Activated CD4-positive, alpha-beta memory T cell treated with anti-CD3 and anti-CD28 coated beads for 36 hours (primary cell): Measurements from ENCODE around the gene PRR12. TPM values are rescaled to one million over a fixed set of nuclear protein-coding genes. Genes with fewer than 3 reads are reported as not detected.

ENCODE experiments used
- CTCF ChIA-PET: fragments of 350-600 bp; sonication (Branson Sonifier 250); formaldehyde crosslinking; loops from one replicate; lab custom pipeline; 2021; ENCODE audit warnings: antibody characterized with exemption, inconsistent platforms; lab: Charles Lee
- POLR2A ChIA-PET: fragments of 350-600 bp; sonication (Branson Sonifier 250); formaldehyde crosslinking; loops from one replicate; lab custom pipeline; 2021; ENCODE audit warnings: antibody characterized with exemption; lab: Charles Lee
- DNase-seq: peaks from one replicate; pipeline ENCODE4 v3.0.0-alpha.2; 2020
- H3K27ac Mint-ChIP-seq: one replicate; pipeline ENCODE4 v1.8.0; 2021; ENCODE audit warnings: mixed read lengths
- H3K27me3 Mint-ChIP-seq: one replicate; pipeline ENCODE4 v1.8.0; 2021; ENCODE audit warnings: mixed read lengths
- H3K36me3 Mint-ChIP-seq: one replicate; pipeline ENCODE4 v1.8.0; 2021; ENCODE audit warnings: mixed read lengths
- H3K4me1 Mint-ChIP-seq: one replicate; pipeline ENCODE4 v1.8.0; 2021; ENCODE audit warnings: low read depth, mixed read lengths
- H3K4me3 Mint-ChIP-seq: one replicate; pipeline ENCODE4 v1.8.0; 2021; ENCODE audit warnings: mild to moderate bottlenecking, mixed read lengths
- H3K9me3 Mint-ChIP-seq: one replicate; pipeline ENCODE4 v1.8.0; 2021; ENCODE audit warnings: mixed read lengths
- intact Hi-C: fragments of 100-400 bp; cut with micrococcal nuclease; formaldehyde crosslinking; loops from one replicate; pipeline ENCODE4 v1.15.1; 2023
- total RNA-seq, 2 experiments: library from RNA; stranded (reverse); gene quantifications; one replicate each; pipeline ENCODE4 v1.2.3, GENCODE V29; 2021

The PRR12 gene
- total RNA-seq, 2 experiments from 2014 or later, result 19.9 to 22.4 TPM

- Mint-ChIP-seq H3K4me3 (peak overlapping the region; percentile 80), H3K36me3 (peaks cover 12% of the 10 kb centered on the region), H3K9me3 (no peaks in the 10 kb centered on the region), H3K27me3 (no peaks in the 10 kb centered on the region), H3K4me1 (peaks cover 32% of the 10 kb centered on the region), H3K27ac (peak overlapping the region; percentile 91)
- intact Hi-C loops, result loop anchor here (1.0 to 5.0 kb wide), 3 partner anchors 48 to 275 kb away; partner anchors contain the start of genes FUZ, PNKP and RRAS
- DNase-seq, result peak; percentile 37
- POLR2A ChIA-PET, result interaction anchor here (0.8 to 1.1 kb wide), 5 partner anchors 13 to 104 kb away, joined by 3 to 9 read pairs (median 3); partner anchors contain the start of genes BCL2L12, IRF3, NOSIP and PRRG2
- CTCF ChIA-PET, result interaction anchor here (0.5 to 1.7 kb wide), 4 partner anchors 12 to 125 kb away, joined by 3 to 6 read pairs (median 3); partner anchors contain the start of gene NOSIP
Observed at GRCh38 chr19:49592486-49593232, 1.7 kb downstream of the PRR12 start.

- Mint-ChIP-seq H3K9me3 (no peaks in the 10 kb centered on the region), H3K36me3 (peaks cover 18% of the 10 kb centered on the region), H3K4me3 (peak overlapping the region; percentile 80), H3K27ac (peak overlapping the region; percentile 91), H3K4me1 (peaks cover 29% of the 10 kb centered on the region), H3K27me3 (no peaks in the 10 kb centered on the region)
- peak; percentile 97 for DNase-seq
- ChIA-PET CTCF (interaction anchor here (0.5 to 1.7 kb wide), 5 partner anchors 13 to 124 kb away, joined by 3 to 6 read pairs (median 3); partner anchors contain the start of gene NOSIP), POLR2A (interaction anchor here (0.7 to 1.1 kb wide), 5 partner anchors 11 to 105 kb away, joined by 3 to 9 read pairs (median 4); partner anchors contain the start of genes NOSIP, PRRG2 and RRAS)
- intact Hi-C loops, result loop anchor here (1.0 to 5.0 kb wide), 3 partner anchors 47 to 274 kb away; partner anchors contain the start of genes FUZ, PNKP and RRAS
Observed at GRCh38 chr19:49593233-49594113, 2.5 kb downstream of the PRR12 start.

GRCh38 chr19:49594157-49594992 lies 3.4 kb downstream of the PRR12 start:
- no peak for DNase-seq
- ChIA-PET CTCF (interaction anchor here (1.1 to 1.7 kb wide), 2 partner anchors 87 kb away, joined by 3 to 6 read pairs; no protein-coding TSS in a partner anchor), POLR2A (no interaction called here)
- Mint-ChIP-seq H3K4me3 (peak overlapping the region; percentile 80), H3K4me1 (peaks cover 23% of the 10 kb centered on the region), H3K27me3 (no peaks in the 10 kb centered on the region), H3K9me3 (no peaks in the 10 kb centered on the region), H3K36me3 (peaks cover 23% of the 10 kb centered on the region), H3K27ac (peak overlapping the region; percentile 91)
- intact Hi-C loops, result loop anchor here (5.0 kb wide), 2 partner anchors 218 to 273 kb away; partner anchors contain the start of genes FUZ and PNKP

DNA sequence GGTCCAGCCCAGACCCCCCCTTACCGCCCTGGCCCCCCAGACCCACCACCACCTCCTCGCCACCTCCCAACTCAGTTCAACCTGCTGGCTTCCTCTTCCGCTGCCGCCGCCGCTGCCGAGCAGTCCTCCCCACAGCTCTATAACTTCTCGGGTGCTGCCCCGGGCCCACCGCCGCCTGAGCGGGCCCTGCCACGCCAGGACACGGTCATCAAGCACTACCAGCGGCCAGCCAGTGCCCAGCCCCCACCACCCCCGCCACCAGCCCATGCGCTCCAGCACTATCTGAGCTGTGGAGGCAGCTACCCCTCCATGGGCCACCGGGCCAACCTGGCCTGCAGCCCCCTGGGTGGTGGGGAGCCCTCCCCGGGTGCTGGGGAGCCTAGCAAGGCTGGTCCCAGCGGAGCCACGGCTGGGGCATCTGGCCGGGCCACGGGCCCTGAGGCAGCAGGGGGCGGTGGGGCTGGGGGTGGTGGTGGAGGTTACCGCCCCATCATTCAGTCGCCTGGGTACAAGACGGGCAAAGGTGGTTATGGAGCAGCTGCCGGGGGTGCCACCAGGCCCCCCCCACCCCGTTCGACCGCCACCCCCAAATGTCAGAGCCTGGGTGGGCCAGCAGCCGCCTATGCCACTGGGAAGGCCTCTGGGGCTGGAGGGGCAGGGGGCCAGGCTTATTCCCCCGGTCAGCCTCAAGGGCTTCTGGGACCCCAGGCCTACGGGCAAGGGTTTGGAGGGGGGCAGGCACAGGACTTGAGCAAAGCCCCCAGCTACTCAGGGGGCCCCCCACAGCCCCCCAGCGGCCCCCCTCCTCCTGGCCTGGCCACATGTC lies 4.2 kb downstream of the PRR12 start:
- H3K27ac Mint-ChIP-seq, result no peak overlapping the region
- intact Hi-C loops, result loop anchor here (5.0 kb wide), 2 partner anchors 217 to 272 kb away; partner anchors contain the start of genes FUZ and PNKP
- no peaks in the 10 kb centered on the region for H3K9me3 Mint-ChIP-seq
- ChIA-PET POLR2A (interaction anchor here (1.3 kb wide), 1 partner anchor 15 kb away, joined by 4 read pairs; the partner anchor contains the start of genes NOSIP and PRRG2), CTCF (interaction anchor here (1.1 kb wide), 1 partner anchor 88 kb away, joined by 3 read pairs; no protein-coding TSS in a partner anchor)
- no peaks in the 10 kb centered on the region for H3K27me3 Mint-ChIP-seq
- no peak overlapping the region for H3K4me3 Mint-ChIP-seq
- peaks cover 28% of the 10 kb centered on the region for H3K36me3 Mint-ChIP-seq
- H3K4me1 Mint-ChIP-seq, result peaks cover 16% of the 10 kb centered on the region
- no peak for DNase-seq

DNA sequence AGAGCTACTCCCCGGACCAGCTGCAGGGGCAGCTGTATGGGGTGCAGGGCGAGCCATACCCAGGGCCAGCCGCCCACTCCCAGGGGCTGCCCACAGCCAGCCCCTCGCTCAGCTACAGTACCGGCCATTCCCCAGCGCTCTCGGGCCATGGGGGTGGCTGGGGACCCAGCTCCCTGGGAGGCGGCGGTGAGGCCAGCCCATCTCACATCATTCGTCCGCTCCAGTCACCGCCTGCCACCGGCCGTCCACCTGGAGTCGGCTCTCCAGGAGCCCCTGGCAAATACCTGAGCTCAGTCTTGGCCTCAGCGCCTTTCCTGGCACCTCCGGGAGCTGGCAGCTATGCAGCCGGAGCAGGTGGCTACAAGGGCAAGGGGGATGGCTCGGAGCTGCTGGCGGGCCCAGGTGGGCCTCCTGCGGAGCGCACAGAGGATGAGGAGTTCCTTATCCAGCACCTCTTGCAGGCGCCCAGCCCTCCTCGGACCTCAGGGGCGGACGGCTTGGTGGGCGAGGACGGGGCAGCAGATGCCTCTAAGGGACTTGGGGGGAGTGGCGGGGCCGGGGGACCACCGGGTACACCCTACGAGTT lies 4.9 kb downstream of the PRR12 start:
- no peak overlapping the region for H3K27ac Mint-ChIP-seq
- DNase-seq, result no peak
- peaks cover 31% of the 10 kb centered on the region for H3K36me3 Mint-ChIP-seq
- intact Hi-C loops, result no loop called here
- ChIA-PET CTCF (no interaction called here), POLR2A (interaction anchor here (1.3 kb wide), 1 partner anchor 15 kb away, joined by 4 read pairs; the partner anchor contains the start of genes NOSIP and PRRG2)
- H3K27me3 Mint-ChIP-seq, result no peaks in the 10 kb centered on the region
- H3K9me3 Mint-ChIP-seq, result no peaks in the 10 kb centered on the region
- peaks cover 17% of the 10 kb centered on the region for H3K4me1 Mint-ChIP-seq
- H3K4me3 Mint-ChIP-seq, result no peak overlapping the region

- Mint-ChIP-seq H3K36me3 (peaks cover 34% of the 10 kb centered on the region), H3K27ac (no peak overlapping the region), H3K27me3 (no peaks in the 10 kb centered on the region), H3K4me1 (peaks cover 19% of the 10 kb centered on the region), H3K4me3 (no peak overlapping the region), H3K9me3 (no peaks in the 10 kb centered on the region)
- intact Hi-C loops, result no loop called here
- no peak for DNase-seq
- CTCF ChIA-PET, result no interaction called here
- POLR2A ChIA-PET, result interaction anchor here (1.3 kb wide), 1 partner anchor 16 kb away, joined by 4 read pairs; the partner anchor contains the start of genes NOSIP and PRRG2
Observed at GRCh38 chr19:49596407-49596806, 5.4 kb downstream of the PRR12 start.

GRCh38 chr19:49596954-49597702 lies 6.1 kb downstream of the PRR12 start:
- POLR2A ChIA-PET, result no interaction called here
- CTCF ChIA-PET, result no interaction called here

DNA sequence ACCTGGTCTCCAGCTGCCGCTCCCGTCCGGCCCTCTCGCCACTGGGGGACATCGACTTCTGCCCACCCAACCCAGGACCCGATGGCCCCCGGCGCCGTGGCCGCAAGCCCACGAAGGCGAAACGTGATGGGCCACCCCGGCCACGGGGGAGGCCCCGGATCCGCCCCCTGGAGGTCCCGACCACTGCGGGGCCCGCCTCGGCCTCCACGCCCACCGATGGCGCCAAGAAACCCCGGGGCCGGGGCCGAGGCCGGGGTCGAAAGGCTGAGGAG lies 6.7 kb downstream of the PRR12 start:
- peaks cover 16% of the 10 kb centered on the region for H3K4me1 Mint-ChIP-seq
- intact Hi-C loops, result no loop called here

More at GRCh38 chr19:49596954-49597702, 6.1 kb downstream of the PRR12 start:
- peaks cover 39% of the 10 kb centered on the region for H3K36me3 Mint-ChIP-seq
- H3K9me3 Mint-ChIP-seq, result no peaks in the 10 kb centered on the region
- H3K4me1 Mint-ChIP-seq, result peaks cover 19% of the 10 kb centered on the region
- H3K4me3 Mint-ChIP-seq, result no peak overlapping the region
- intact Hi-C loops, result no loop called here
- no peak for DNase-seq
- no peak overlapping the region for H3K27ac Mint-ChIP-seq
- no peaks in the 10 kb centered on the region for H3K27me3 Mint-ChIP-seq

DNA sequence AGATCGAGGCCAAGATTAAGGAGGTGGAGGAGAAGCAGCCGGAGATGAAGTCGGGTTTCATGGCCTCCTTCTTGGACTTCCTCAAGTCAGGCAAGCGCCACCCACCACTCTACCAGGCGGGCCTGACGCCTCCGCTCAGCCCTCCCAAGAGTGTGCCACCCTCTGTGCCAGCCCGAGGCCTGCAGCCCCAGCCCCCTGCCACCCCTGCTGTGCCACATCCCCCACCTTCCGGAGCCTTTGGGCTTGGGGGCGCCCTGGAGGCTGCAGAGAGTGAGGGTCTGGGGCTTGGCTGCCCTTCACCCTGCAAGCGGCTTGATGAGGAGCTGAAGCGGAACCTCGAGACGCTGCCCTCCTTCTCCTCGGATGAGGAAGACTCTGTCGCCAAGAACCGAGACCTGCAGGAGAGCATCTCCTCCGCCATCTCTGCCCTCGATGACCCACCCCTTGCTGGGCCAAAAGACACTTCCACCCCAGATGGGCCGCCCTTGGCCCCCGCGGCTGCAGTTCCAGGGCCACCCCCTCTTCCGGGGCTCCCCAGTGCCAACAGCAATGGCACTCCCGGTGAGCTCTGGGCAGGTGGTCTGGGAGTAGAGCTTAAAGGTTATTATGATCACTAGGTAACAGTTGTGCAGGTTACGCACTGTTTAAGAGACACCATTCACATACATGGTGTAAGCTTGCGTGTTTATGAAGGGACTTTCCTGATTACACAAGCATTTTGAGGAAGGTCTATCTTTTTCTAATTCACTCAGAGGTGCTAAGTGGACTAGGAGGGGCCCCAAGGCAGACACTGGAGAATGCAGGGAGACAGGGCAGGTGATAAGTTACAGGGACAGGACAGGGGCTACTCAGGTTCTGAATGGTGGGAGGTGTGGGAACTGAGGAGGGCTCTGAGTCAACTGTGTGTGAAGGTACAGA lies 8.7 kb downstream of the PRR12 start:
- Mint-ChIP-seq H3K9me3 (no peaks in the 10 kb centered on the region), H3K36me3 (peaks cover 36% of the 10 kb centered on the region), H3K4me1 (peaks cover 3% of the 10 kb centered on the region), H3K27ac (peak overlapping the region; percentile 19), H3K4me3 (no peak overlapping the region), H3K27me3 (no peaks in the 10 kb centered on the region)
- intact Hi-C loops, result no loop called here
- ChIA-PET POLR2A (interaction anchor here (0.6 kb wide), 1 partner anchor 41 kb away, joined by 3 read pairs; the partner anchor contains the start of gene RRAS), CTCF (interaction anchor here (1.1 kb wide), 1 partner anchor 11 kb away, joined by 3 read pairs; no protein-coding TSS in a partner anchor)
- no peak for DNase-seq

More for the DNA sequence above, 6.7 kb downstream of the PRR12 start:
- H3K4me3 Mint-ChIP-seq, result no peak overlapping the region
- H3K27me3 Mint-ChIP-seq, result no peaks in the 10 kb centered on the region
- POLR2A ChIA-PET, result no interaction called here
- peaks cover 40% of the 10 kb centered on the region for H3K36me3 Mint-ChIP-seq
- no peak overlapping the region for H3K27ac Mint-ChIP-seq
- no peak for DNase-seq
- no peaks in the 10 kb centered on the region for H3K9me3 Mint-ChIP-seq
- CTCF ChIA-PET, result no interaction called here
